Activated gamma-delta T cell treated with Interleukin-2 at 50 U/mL for 16 hours (primary cell): ENCODE results near the gene SLC35A3.

Experiments used
- DNase-seq: peaks from one replicate; pipeline ENCODE4 v3.0.0-alpha.2; 2020

The SLC35A3 gene

GRCh38 chr1:100080331-100080730, 110.5 kb downstream of the SLC35A3 start:
- no peak for DNase-seq
